ENCODE data around the gene GUCD1.

The GUCD1 gene

GRCh38 chr22:24523873-24524272 is 31.1 kb downstream of the GUCD1 start:
- no peak for DNase-seq

GRCh38 chr22:24521791-24522245 is 33.1 kb downstream of the GUCD1 start:
- peak; percentile 44 for DNase-seq

GRCh38 chr22:24519496-24519895 is 35.4 kb downstream of the GUCD1 start:
- no peak for DNase-seq

DNA sequence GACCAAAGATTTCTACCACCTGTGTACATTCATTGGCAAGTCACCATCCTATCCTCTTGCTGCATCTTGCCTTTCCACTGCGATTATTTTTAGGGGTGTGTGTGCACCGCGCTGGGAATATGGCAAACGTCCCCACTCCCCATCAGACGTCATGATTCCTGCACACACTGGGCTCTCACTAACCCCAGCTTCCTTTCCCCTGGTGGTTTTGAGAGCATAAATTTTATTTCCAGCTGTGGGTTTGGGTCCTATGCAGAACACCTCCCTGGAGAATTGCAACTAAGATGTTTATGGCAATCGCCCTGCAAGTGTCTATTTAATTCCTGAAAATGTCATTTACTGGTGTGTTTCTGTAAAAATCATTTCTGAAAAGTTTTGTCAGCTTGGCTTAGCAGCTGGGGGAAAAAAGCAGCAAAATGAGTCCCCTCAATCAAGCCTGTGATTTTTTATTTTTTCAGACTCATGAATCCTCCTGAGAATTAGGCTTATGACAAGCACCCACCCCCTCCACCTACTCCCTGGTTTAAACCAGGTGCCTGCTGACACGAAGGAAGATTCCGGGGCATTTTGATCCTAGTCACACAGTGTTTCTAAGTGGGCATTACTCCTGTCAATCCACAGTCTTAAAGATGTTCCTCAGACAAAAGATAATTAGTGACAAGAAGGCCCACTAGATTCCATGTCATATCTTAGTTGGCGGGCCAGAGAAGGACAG is 36.0 kb downstream of the GUCD1 start:
- no peak for DNase-seq

DNA sequence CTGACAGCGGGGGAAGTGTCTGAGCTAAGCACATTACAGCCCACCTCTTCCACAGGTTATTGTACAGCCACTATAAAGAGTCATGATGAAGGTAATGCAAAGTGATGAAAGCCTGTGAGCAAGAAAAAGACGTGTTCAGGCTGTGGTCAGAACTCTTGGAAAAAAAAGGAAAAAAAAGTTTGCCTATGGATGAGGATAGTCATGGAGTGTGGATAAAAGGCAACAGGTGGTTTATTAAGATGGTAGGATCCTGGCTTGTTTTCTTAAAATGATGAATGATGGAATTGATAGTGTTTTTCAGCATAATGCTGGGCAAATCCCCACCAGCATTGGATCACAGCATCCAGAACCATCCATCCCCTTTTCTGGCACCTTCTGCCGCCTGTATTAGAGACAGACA is 36.7 kb downstream of the GUCD1 start:
- no peak for DNase-seq

DNA sequence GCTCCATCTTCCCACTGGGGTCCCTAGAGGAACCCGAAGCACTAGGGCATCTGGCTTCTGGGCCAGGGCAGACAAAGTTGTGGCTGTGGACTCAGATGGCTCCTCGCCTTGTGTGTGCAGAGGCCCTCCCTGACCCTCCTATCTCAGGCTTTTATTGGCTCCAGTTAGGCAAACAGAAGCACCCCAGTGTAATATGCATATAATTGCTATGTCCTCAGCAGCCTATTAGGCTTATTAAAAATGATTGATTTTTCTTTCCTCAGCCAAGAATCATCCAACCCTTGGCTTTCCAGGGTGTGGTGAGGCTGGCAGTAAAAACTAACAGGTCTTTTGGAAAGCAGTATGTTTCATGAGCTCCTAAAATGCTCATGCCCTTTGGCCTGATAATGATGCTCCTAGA is 37.5 kb downstream of the GUCD1 start:
- DNase-seq, result no peak

- DNase-seq, result no peak
Measured at GRCh38 chr22:24516301-24516737, 38.6 kb downstream of the GUCD1 start.

GRCh38 chr22:24515027-24515338 is 40.0 kb downstream of the GUCD1 start:
- no peak for DNase-seq

DNA sequence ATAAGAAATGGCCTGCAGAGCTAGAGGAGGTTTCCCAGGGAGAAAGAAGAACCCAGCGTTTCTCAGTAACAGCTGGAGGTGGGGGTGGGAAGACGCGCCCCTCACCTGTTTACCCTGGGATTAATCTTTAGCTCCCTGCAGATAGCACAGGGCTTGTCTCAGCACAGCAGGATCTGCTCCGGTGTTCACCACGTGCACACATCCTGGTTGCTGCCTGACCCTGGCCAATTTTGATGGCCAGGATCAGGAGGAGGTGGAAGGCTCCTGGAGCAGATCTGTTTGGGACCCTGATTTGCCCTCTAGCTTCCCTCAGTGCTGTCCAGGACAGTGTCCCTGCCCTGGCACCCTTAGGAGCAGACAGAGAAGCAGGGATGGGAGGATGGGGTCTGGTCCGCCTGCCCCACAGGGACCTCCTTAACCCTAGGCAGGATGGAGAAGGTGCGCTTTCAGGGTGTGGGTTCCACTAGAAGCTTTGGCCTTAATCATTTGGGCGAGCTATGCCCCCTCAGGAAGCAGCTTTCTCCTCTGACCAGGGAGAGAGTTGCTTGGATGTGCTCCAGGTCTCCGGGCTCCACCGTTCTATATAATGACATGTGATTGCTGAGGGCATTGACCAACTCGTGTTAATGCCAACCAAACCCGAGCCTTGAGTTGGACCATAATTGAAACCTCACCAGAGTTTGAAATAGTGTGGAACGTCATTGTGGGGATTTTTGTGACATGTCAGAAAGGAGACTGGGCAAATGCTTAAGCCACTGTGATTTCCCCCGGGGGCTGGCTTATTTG is 40.5 kb downstream of the GUCD1 start:
- DNase-seq, result no peak

GRCh38 chr22:24513378-24514240 is 41.3 kb downstream of the GUCD1 start:
- DNase-seq, result no peak

GRCh38 chr22:24512043-24512442 is 42.9 kb downstream of the GUCD1 start:
- DNase-seq, result no peak

DNA sequence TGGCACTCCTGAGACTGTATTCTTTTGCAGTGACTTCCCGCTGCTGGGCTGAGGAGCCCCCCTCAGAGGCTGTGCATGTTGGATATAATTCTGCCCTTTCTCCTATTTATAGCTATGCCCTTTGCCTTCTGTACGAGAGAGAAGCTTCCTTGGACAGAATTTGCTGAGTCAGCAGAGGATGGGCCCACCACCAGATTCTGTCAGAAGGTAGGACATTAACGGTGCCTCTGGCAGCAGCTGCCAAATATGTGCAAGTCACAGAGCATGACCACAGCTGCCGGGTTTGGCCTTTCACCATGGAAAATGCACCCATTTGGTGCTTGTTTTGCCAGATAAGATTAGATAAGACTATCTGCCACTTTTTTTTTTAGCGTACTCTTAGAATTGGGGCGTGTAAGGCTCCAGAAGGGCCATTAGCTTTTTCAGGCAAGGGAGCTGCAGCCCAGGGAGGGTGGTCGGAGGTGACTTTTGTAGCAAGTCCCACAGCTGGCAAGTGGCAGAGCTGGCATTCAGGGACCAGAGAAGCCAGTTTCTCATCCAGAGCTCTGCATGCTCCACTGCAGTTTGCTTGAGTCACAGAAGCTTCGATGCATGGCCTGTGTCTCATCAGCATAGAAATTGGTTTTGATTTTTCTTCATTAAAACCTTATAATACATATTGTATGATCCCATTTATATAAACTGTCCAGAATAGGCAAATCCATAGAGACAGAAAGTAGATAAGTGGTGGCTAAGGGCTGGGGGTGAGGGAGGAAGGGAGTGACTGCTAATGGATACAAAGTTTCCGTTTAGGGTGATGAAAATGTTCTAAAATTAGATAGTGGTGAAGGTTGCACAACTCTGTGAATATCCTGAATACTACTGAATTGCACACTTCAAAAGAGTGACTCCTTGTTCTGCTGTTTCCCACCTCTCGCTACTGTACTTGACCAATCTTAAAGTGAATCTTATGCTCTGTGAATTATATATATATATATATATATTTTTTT is 44.0 kb downstream of the GUCD1 start:
- no peak for DNase-seq

- no peak for DNase-seq
Measured at GRCh38 chr22:24507716-24508115, 47.2 kb downstream of the GUCD1 start.

- no peak for DNase-seq
Measured at GRCh38 chr22:24506802-24507438, 48.0 kb downstream of the GUCD1 start.

GRCh38 chr22:24504956-24505736 is 49.8 kb downstream of the GUCD1 start:
- DNase-seq, result no peak

GRCh38 chr22:24504540-24504939 is 50.4 kb downstream of the GUCD1 start:
- no peak for DNase-seq

DNA sequence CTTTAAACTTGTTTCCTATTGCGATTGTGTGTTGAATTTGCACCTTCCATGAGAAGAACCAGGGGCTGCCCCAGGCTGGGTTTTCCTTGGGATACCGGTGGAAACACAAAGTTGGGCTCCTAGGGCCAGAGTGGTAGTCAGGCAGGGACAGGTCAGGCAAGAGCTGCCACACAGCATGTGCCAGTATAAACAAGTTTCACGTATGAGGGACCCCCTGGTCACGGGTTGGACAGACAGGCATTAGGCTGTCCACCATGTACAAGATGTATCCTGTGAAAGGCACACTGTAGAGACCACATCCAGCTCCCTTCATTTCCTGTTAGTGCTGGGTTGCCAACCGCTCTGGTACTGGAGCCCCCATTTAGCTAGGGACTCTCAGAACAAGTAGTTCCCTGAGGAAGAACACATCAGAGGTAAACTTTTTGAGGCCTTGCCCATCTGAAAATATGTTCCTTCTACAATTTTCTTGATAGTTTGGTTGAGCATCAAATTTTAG is 51.0 kb downstream of the GUCD1 start:
- DNase-seq, result no peak

DNA sequence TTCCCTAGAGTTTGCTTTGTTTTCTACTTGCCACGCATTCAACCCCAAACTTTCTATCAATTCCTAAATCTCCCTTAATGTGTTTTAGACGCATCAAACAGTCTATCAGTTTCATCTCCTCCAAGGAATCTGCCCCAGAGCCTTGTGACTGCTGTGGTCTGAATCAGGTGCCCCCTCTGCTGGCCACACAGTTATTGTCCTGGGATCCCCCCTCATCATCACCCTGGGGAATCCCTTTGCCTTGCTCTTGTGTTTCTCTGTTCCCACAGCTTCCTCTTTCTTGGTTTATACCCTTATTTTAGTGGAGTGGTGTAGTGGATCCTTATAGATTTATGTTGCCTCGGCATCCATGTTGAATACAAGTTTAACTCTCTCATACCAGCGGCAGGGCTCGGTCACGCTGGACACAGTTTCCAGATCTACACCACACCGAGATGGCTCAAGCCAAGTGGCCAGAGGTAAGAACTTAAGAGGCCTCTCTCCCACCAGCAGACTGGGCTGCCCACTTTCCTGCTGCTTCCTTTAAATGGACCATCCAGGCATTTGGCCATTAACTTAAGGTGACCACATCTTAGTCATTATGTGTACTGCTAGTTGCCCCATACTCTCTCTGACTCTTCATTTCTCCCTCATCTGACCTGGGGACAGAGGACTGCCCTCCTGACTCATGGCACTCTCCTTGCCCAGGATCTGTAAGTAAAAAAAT is 51.6 kb downstream of the GUCD1 start:
- peak; percentile 53 for DNase-seq

- no peak for DNase-seq
Measured at GRCh38 chr22:24502541-24502940, 52.4 kb downstream of the GUCD1 start.

GRCh38 chr22:24502034-24502433 is 52.9 kb downstream of the GUCD1 start:
- DNase-seq, result no peak

Data from stimulated activated CD4-positive, alpha-beta T cell treated with anti-CD3 and anti-CD28 coated beads, Interleukin-1b, Interleukin-23, amount 100 ng/mL, for 48 hours (primary cell).